Measurements from ENCODE around the gene ZNF385A.

ZNF385A gene

GRCh38 chr12:54389607-54390175 is 5.2 kb upstream of the ZNF385A start:
- H3K9me3 ChIP-seq (ENCODE audit: control insufficient read depth, insufficient read depth, low read depth, low read length) = no peaks in the 10 kb centered on the region
- TF ChIP-seq, protein P1, sequence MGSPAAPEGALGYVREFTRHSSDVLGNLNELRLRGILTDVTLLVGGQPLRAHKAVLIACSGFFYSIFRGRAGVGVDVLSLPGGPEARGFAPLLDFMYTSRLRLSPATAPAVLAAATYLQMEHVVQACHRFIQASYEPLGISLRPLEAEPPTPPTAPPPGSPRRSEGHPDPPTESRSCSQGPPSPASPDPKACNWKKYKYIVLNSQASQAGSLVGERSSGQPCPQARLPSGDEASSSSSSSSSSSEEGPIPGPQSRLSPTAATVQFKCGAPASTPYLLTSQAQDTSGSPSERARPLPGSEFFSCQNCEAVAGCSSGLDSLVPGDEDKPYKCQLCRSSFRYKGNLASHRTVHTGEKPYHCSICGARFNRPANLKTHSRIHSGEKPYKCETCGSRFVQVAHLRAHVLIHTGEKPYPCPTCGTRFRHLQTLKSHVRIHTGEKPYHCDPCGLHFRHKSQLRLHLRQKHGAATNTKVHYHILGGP (tag by site-specific recombination; IDR thresholded peaks at IDR 0.05) = no peak
- TF ChIP-seq TCF7L2 (IDR thresholded peaks at IDR 0.05; ENCODE audit: borderline replicate concordance, low read depth, low read length) (no peak), ZBTB8A (tag by site-specific recombination; IDR thresholded peaks at IDR 0.05) (no peak), ZNF121 (tag by site-specific recombination; IDR thresholded peaks at IDR 0.05) (no peak), ZNF600 (tag by site-specific recombination; IDR thresholded peaks at IDR 0.05) (no peak), ZNF23 (tag by site-specific recombination; IDR thresholded peaks at IDR 0.05; ENCODE audit: borderline replicate concordance) (no peak), ZNF133 (tag by site-specific recombination; IDR thresholded peaks at IDR 0.05) (no peak), ZBTB17 (tag by site-specific recombination; IDR thresholded peaks at IDR 0.05) (peak; percentile 62; the same call in 1 of the 2 replicates), ZNF660 (tag by site-specific recombination; IDR thresholded peaks at IDR 0.05) (no peak), ZNF266 (tag by site-specific recombination; IDR thresholded peaks at IDR 0.05; ENCODE audit: low read depth) (no peak), ZNF138 (tag by site-specific recombination; IDR thresholded peaks at IDR 0.05; ENCODE audit: borderline replicate concordance) (no peak), ZNF654 (tag by site-specific recombination; IDR thresholded peaks at IDR 0.05; ENCODE audit: low read depth) (no peak), ZNF211 (tag by site-specific recombination; IDR thresholded peaks at IDR 0.05; ENCODE audit: low read depth) (no peak), ZNF174 (tag by site-specific recombination; IDR thresholded peaks at IDR 0.05) (no peak), ZNF433 (tag by site-specific recombination; IDR thresholded peaks at IDR 0.05; ENCODE audit: low read depth) (no peak), ZNF404 (tag by site-specific recombination; IDR thresholded peaks at IDR 0.05) (no peak), ZNF26 (tag by site-specific recombination; IDR thresholded peaks at IDR 0.05) (no peak), ZEB2 (tag by site-specific recombination; IDR thresholded peaks at IDR 0.05) (0 out of 2 replicates have a peak, but pooled peaks have one; percentile 40), ZNF473 (tag by site-specific recombination; IDR thresholded peaks at IDR 0.05) (no peak), ZBTB48 (tag by site-specific recombination; IDR thresholded peaks at IDR 0.05) (no peak), ZBTB6 (tag by site-specific recombination; IDR thresholded peaks at IDR 0.05) (peak; percentile 64; the same call in 1 of the 2 replicates), ZNF785 (tag by site-specific recombination; IDR thresholded peaks at IDR 0.05) (no peak), ZSCAN4 (tag by site-specific recombination; IDR thresholded peaks at IDR 0.05) (no peak), ZNF366 (tag by site-specific recombination; conservative IDR thresholded peaks at IDR 0.05) (peak; percentile 84)
- TF ChIP-seq, protein P2, sequence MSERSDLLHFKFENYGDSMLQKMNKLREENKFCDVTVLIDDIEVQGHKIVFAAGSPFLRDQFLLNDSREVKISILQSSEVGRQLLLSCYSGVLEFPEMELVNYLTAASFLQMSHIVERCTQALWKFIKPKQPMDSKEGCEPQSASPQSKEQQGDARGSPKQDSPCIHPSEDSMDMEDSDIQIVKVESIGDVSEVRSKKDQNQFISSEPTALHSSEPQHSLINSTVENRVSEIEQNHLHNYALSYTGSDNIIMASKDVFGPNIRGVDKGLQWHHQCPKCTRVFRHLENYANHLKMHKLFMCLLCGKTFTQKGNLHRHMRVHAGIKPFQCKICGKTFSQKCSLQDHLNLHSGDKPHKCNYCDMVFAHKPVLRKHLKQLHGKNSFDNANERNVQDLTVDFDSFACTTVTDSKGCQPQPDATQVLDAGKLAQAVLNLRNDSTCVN (tag by site-specific recombination; optimal IDR thresholded peaks at IDR 0.05) = no peak
- CTCF ChIA-PET = interaction anchor here (4.3 to 4.8 kb wide), 2 partner anchors 9 to 49 kb away, joined by 52 to 61 read pairs; no protein-coding TSS in a partner anchor
- no peak overlapping the region for H3K4me3 ChIP-seq (ENCODE audit: low read depth, low read length)
- H3K27ac ChIP-seq (ENCODE audit: extremely low read depth, low read depth, low read length) = no peak overlapping the region
- POLR2A ChIA-PET = no interaction called here
- H3K4me1 ChIP-seq (ENCODE audit: control insufficient read depth, insufficient read depth, low read length) = peaks cover 27% of the 10 kb centered on the region
- peaks cover 0 to 5% of the 10 kb centered on the region in 2 experiments; a peak in 1 of 3 replicates for H3K36me3 ChIP-seq (ENCODE audit: control insufficient read depth in 2 of 2, insufficient read depth in 1 of 2, low read length in 2 of 2)
